HG03571 (cell line): Measurements from ENCODE around the gene SOWAHC.

ENCODE experiments used
- ATAC-seq: cut with Tn5 transposase; IDR thresholded peaks from one replicate; pipeline ENCODE4 v1.9.1; 2021; ENCODE audit not compliant: unreplicated experiment

SOWAHC gene

DNA sequence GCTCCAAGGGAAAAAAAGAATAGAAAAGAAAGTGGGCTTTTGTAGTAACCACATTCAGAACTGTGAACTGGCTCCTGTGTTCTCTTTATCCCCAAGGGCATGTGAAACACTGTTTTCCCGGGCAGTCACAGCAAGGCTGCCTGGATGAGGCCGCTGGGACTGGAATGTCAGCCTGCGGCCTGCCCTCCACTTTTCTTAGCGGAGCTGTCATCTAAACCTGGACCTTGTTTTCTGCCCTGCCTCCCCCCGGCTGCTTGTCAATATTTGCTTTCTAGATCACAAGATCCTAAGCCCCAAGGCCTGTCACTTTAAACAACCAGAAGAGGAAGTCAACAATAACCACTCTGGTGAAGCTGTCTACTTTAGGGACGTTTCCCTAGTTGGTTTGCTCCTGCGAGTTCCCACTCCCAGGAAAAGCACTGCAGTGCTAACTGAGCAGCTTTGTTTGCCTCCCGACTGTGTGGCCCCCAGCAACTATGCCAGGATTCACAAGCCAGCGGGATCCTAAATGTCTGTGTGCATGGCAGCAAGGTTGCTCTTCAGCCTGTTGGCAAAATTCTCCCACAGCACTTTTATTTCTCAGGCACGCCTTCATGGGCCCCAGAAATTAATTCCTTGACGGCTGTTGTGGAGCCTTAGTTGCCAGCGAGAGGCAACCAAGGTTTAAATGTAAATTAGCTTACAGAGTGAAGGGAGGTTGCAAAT is 30.6 kb downstream of the SOWAHC start:
- no peak for ATAC-seq

DNA sequence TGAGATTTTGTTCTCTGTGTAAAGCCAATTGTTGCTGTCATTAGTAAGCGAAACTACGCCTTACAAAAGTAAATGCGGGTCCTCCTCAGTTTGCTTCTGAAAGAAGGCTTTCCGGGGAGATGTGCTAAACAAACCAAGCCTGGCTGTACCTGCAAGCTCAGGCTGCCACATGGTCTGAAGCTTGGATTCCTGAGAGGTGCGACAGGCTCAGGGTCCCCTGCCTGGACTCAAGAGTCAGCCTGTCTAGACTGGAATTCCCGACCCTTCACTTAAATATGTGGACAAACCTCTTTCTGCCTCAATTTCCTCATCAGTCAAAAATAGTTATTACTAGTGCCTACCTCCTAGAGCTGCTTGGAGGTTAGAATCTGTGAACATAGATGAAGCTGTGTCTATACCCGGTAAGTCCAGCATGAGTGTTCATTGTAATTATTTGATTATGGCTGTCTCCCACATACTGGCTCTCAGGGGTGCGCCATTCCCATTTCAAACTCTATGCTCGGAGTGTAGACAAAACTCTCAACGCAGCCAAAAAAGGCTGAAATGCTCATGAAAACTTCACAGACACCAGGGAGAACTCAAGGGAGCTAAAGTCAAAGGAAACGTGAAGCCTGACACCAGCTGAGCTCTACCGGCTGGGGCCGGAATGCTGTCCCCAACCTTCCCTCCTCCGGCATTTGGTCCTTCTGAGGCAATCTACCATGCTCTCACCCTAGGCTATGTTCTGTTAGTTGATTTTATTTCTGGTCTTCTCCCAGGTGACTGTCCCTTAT is 31.4 kb downstream of the SOWAHC start:
- no peak for ATAC-seq

DNA sequence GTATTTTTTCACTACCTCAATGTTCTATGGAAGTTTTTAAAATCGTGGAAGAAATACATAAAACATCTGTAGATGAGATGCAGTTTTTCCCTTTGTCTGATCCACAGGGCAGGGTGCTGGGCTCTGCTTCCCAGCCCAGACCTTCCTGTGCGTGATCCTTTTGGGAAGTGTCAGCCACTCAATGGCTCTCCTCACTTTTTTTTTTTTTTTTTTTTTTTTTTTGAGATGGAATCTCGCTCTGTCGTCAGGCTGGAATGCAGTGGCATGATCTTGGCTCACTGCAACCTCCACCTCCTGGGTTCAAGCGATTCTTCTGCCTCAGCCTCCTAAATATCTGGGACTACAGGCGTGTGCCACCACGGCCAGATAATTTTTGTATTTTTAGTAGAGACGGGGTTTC is 32.8 kb downstream of the SOWAHC start:
- ATAC-seq, result no peak

DNA sequence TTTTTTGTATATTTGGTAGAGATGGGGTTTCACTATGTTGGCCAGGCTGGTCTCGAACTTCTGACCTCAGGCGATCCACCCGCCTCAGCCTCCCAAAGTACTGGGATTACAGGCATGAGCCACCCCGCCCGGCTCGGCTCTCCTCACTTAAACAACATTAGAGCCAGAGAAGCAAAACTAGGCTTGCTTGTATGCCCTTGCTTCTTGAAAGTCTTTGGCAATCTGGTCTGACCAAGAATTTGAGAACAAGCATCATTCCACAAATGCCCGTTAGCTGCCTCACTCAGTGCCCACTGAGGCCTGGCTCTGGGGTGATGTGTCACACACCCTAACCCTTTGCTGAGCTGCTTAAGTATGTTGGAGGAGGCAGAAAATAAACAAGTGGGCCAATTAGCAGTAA is 33.5 kb downstream of the SOWAHC start:
- no peak for ATAC-seq

DNA sequence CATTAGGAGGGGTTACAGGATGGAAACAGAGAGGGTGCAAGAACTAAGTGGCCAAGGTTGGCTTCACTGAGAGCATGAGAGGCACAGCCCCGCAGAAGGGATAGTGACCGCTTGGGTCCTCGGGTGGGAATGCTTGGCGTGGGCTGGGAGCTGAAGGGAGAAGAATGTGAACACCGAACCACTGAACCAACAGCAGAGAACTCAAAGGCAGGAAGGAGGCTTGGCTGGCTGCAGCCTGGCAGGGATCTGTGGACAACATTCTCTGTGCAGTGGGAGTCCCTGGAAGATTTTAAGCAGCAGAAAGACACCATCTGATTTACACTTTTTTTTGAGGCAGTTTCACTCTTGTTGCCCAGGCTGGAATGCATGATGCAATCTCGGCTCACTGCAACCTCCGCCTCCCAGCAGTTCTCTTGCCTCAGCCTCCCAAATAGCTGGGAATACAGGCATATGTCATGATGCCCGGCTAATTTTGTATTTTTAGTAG is 33.9 kb downstream of the SOWAHC start:
- no peak for ATAC-seq

DNA sequence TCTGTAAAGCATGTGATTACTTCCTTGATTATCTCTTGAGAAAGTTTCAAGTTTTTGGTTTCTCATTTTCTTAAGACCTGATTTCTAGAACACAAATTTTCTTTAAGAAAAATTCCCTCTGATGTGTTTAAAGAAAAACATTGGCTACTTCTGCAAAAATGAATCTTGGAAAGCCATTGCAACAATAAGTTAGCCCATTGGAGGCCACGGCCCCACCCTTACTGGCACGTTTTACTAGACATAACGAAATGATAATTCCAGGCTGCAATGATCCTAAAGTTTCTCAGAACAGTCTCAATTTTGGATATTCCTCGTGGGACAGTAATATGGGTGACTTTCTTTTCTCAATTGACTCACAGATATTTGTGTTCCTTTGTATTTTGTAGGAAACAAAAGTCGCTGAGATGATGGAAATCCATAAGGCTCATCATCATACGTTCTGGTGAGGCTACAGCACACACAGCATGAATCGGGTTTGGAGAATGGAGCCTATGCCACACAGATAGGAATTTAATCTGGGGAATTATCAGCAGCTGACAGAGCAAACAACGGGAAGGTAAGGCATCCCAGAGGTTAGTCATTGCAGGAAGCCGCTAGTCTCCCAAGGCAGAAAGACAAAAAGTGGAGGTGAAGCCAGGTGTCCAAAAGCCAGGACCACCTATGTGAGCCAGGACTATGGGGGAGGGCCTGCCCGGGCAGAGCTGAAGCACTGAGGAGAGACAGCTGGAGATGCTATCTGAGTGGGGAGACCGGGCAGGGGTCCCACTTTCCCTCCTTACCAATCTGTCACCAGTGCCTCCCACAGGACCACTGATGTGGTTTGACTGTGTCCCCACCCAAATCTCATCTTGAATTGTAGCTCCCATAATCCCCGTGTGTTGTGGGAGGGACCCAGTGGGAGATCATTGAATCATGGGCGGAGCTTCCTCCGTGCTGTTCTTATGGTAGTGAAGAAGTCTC is 35.9 kb downstream of the SOWAHC start:
- no peak for ATAC-seq

DNA sequence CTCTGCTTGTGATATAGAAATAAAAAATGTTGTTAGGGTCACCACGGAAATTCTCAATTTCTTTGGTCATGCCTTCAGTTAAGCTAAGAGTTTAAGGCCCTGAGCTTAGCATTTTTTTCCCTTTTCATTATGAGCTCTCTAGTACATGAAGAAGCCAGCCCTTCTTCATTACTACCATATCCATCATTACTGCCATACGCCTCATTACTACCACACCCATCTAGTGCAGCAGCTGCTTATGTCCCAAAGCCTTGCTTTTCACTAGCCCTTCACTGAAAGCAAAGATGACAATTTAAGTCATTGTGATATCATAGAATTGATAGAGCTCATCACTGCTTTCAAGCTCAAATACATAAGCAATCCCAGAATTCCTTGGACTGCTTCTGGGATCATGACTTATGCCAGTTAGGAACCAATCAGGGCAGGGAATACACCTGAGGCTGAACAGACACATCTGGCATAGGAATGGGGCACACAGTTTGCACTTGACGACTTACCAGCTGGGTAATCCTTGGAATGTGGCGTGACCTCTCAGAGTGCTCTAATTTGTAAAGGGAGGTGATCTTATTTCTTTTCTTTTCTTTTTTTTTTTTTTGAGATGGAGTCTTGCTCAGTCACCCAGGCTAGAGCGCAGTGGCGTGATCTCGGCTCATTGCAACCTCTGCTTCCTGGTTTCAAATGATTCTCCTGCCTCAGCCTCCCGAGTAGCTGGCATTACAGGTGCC is 40.3 kb downstream of the SOWAHC start:
- ATAC-seq, result no peak

DNA sequence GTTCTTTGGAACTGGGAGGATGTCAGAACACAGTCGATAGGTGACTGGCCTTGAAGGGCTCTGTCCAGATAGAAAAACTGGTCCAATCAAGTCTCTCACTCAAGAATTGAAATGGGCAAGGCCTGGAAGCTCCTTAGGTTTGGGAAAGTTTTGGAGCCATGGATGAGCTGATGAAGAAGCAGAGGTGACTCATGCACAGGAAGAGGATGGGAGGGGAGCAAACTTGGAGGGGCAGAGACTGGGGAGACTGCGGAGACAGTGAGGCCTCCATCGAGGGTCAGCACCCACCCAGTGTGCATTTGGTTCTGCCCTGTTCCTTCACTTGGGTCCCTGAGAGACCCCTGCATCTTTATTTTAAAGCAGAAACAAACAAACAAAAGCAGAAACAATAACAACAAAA is 41.1 kb downstream of the SOWAHC start:
- no peak for ATAC-seq

DNA sequence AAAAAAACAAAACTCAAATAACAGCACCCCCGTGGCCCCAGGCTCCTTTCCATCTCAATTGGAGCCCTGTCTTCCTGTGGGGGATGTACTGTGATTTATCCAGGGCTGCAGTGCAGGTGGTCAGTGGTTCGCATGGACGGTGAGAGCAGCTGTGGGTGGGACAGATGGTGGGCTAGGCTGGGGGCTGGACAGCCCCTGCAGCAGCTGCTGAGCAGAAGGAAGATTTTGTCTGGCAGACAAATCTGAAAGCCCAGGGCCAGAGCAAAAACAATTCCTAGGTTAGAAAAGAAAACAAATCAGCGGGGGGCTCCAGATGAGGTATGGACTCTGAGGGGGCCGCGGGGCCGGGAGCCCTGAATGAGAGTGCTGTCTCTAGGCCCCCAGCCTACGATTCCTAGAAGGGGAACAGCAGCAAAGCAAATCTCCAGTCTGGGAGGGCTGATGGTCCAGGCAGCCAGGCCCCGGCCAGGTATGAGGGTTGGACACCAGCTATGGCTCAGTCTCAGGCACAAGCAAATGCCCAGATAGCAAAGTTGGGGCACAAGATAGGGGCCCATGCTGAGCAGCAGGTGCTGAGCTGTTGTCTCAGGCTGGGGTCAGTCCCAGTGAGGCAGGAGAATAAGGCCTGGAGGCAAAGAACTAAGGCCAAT is 45.4 kb downstream of the SOWAHC start:
- ATAC-seq, result no peak

DNA sequence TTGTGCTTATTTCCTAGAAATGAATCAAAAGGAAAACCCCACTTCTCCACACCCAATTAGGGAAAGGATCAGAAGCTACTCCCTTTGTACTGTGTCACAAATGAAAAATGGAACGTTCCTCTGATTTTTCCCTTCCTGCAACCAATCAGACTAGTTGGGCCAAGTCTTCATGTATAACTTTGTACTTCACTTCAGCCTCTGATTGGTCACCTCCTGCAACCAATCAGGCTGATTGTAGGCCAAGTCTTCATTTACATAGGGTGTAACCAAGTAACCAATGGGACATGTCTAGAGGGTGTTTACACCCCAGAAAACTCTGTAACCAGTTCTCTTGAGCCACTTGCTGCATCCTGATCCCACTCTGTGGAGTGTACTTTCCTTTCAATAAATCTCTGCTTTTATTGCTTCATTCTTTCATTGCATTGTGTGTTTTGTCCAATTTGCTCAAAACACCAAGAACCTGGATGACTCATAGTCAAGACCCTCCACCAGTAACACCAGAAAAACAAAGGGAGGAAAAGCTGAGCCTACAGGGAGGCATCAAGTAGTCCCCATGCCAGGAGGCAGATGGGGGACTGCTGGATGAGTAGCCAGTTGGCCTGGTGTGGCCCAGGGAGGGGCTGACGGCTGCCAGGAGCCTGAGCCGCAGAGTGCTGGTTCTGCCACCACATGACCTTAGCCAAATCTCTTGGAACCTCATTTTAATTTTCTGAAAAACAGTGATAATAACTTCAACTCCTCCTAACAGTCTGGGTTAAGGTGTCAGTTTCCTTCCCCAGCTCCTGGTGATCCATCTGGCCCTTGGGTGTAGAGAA is 46.1 kb downstream of the SOWAHC start:
- ATAC-seq, result no peak

DNA sequence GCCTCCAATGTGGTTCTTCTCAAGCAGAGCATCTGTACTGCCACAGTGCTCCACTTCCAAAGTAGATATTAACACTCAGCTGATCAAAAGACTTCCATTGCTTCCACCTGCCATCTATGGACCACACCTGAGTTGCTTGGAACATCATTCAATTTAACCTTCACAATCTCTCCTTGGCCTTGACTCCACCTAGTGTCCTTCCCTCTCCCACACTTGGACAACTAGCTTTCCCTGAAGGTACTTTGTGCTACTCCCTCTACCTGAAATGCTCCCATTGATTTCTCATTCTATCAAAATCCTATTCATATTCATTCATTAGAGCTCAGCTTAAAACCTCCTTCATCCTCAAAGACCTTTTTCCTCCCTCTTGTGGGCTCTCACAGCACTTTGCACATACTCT is 48.7 kb downstream of the SOWAHC start:
- ATAC-seq, result no peak

DNA sequence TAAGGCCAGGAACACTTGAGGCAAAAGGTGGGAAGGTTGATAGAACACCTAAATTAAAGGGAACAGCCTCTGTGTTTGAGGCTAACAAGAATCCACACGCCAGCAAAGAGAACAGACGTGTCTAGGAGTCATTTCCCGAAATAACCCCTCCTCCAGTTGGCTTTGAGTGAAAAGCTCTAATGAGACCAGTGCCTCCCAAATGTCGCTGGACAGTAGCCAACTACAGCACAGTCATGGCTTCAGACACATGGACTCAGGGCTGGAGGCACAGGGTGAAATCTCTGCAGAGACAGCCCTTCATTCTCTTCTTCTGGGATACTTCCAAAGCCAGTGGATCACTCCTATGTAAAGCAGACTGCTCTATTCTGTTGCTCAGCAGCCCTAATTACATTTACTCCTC is 49.6 kb downstream of the SOWAHC start:
- ATAC-seq, result no peak

DNA sequence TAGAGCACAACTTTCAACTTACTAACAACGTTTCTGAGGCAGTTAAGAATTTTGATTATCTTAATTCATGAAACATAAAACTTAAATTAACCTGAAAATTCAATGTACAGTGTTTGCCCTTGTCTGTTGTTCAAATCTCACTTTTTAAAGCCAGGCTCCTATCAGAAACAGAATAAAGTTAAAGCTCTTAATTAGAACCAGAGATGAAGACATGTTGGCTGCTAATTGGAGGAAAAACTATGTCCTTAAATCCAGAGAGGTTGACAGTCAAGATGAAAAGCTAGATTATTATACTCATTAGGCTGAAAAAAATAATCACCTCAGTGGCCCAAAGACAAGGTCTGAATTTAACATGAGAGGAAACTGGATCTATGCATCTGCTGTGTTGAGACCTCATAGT is 52.3 kb downstream of the SOWAHC start:
- ATAC-seq, result no peak
